HEK293 (cell line): Measurements from ENCODE around the gene ZNF878.

Experiments
- AEBP2 ChIP-seq: fragments of 450-650 bp; formaldehyde crosslinking; IDR thresholded peaks from 2 replicates; pipeline ENCODE4 v1.5.1; 2016; ENCODE audit warnings: missing biosample characterization, missing genetic modification characterization, borderline replicate concordance
- BCL11A ChIP-seq: fragments of 450-650 bp; formaldehyde crosslinking; IDR thresholded peaks from 2 replicates; pipeline ENCODE4 v1.5.1; 2016; ENCODE audit warnings: low read depth, missing biosample characterization, missing genetic modification characterization
- HOXA7 ChIP-seq: sonication (generic); formaldehyde crosslinking; IDR thresholded peaks from 2 replicates; pipeline ENCODE4 v1.8.1; 2022; ENCODE audit warnings: missing genetic modification reagents, borderline replicate concordance
- KLF17 ChIP-seq: fragments of 450-650 bp; formaldehyde crosslinking; IDR thresholded peaks from 2 replicates; pipeline ENCODE4 v1.5.1; 2016; ENCODE audit warnings: missing biosample characterization, missing genetic modification characterization
- KLF9 ChIP-seq: fragments of 450-650 bp; formaldehyde crosslinking; IDR thresholded peaks from 2 replicates; pipeline ENCODE4 v1.5.1; 2016; ENCODE audit warnings: missing biosample characterization, missing genetic modification characterization, low read depth
- PRDM2 ChIP-seq: fragments of 450-650 bp; formaldehyde crosslinking; IDR thresholded peaks from 2 replicates; pipeline ENCODE4 v1.5.1; 2016; ENCODE audit warnings: missing biosample characterization, missing genetic modification characterization, borderline replicate concordance
- RBAK ChIP-seq: fragments of 450-650 bp; formaldehyde crosslinking; IDR thresholded peaks from 2 replicates; pipeline ENCODE4 v1.5.1; 2016; ENCODE audit warnings: missing biosample characterization, missing genetic modification characterization
- ZBTB11 ChIP-seq: fragments of 450-650 bp; formaldehyde crosslinking; conservative IDR thresholded peaks from 2 replicates; pipeline ENCODE4 v1.5.1; 2016; ENCODE audit warnings: low read depth, missing biosample characterization, missing genetic modification characterization
- ZBTB20 ChIP-seq: fragments of 450-650 bp; formaldehyde crosslinking; IDR thresholded peaks from 2 replicates; pipeline ENCODE4 v1.5.1; 2016; ENCODE audit warnings: missing biosample characterization, missing genetic modification characterization
- ZEB2 ChIP-seq: fragments of 450-650 bp; formaldehyde crosslinking; IDR thresholded peaks from 2 replicates; pipeline ENCODE4 v1.5.1; 2016; ENCODE audit warnings: missing biosample characterization, missing genetic modification characterization
- ZFP41 ChIP-seq: fragments of 450-650 bp; formaldehyde crosslinking; IDR thresholded peaks from 2 replicates; pipeline ENCODE4 v1.5.1; 2016; ENCODE audit warnings: missing biosample characterization, missing genetic modification characterization, borderline replicate concordance
- ZNF112 ChIP-seq: fragments of 450-650 bp; formaldehyde crosslinking; IDR thresholded peaks from 2 replicates; pipeline ENCODE4 v1.5.0; 2017; ENCODE audit warnings: missing biosample characterization, missing genetic modification characterization
- ZNF239 ChIP-seq: fragments of 450-650 bp; formaldehyde crosslinking; IDR thresholded peaks from 2 replicates; pipeline ENCODE4 v1.5.1; 2016; ENCODE audit warnings: missing biosample characterization, missing genetic modification characterization
- ZNF292 ChIP-seq: fragments of 450-650 bp; formaldehyde crosslinking; IDR thresholded peaks from 2 replicates; pipeline ENCODE4 v1.5.1; 2016; ENCODE audit warnings: low read depth, missing biosample characterization, missing genetic modification characterization, borderline replicate concordance
- ZNF354C ChIP-seq: fragments of 450-650 bp; formaldehyde crosslinking; IDR thresholded peaks from 2 replicates; pipeline ENCODE4 v1.5.1; 2016; ENCODE audit warnings: missing biosample characterization, missing genetic modification characterization, low read depth, borderline replicate concordance
- ZNF391 ChIP-seq: fragments of 450-650 bp; formaldehyde crosslinking; IDR thresholded peaks from 2 replicates; pipeline ENCODE4 v1.5.1; 2016; ENCODE audit warnings: low read depth, missing biosample characterization, missing genetic modification characterization, borderline replicate concordance
- ZNF449 ChIP-seq: fragments of 450-650 bp; formaldehyde crosslinking; IDR thresholded peaks from 2 replicates; pipeline ENCODE4 v1.5.1; 2017; ENCODE audit warnings: missing biosample characterization, mild to moderate bottlenecking, missing genetic modification characterization, moderate library complexity
- ZNF529 ChIP-seq: fragments of 450-650 bp; formaldehyde crosslinking; IDR thresholded peaks from 2 replicates; pipeline ENCODE4 v1.5.1; 2017; ENCODE audit warnings: missing genetic modification characterization, missing biosample characterization; ENCODE audit not compliant: insufficient replicate concordance
- ZNF571 ChIP-seq: fragments of 450-650 bp; formaldehyde crosslinking; IDR thresholded peaks from 2 replicates; pipeline ENCODE4 v1.5.0; 2017; ENCODE audit warnings: missing biosample characterization, missing genetic modification characterization
- ZNF600 ChIP-seq: fragments of 450-650 bp; formaldehyde crosslinking; IDR thresholded peaks from 2 replicates; pipeline ENCODE4 v1.5.1; 2016; ENCODE audit warnings: missing biosample characterization, missing genetic modification characterization
- ZNF654 ChIP-seq: fragments of 450-650 bp; formaldehyde crosslinking; IDR thresholded peaks from 2 replicates; pipeline ENCODE4 v1.5.1; 2016; ENCODE audit warnings: low read depth, missing biosample characterization, missing genetic modification characterization
- ZNF660 ChIP-seq: fragments of 450-650 bp; IDR thresholded peaks from 2 replicates; pipeline ENCODE4 v1.5.1; 2018; ENCODE audit warnings: missing biosample characterization, mild to moderate bottlenecking, missing genetic modification characterization
- ZNF677 ChIP-seq: fragments of 450-650 bp; IDR thresholded peaks from 2 replicates; pipeline ENCODE4 v1.5.0; 2018; ENCODE audit warnings: missing biosample characterization, mild to moderate bottlenecking, missing genetic modification characterization, moderate library complexity
- ZNF701 ChIP-seq: fragments of 450-650 bp; formaldehyde crosslinking; IDR thresholded peaks from 2 replicates; pipeline ENCODE4 v1.5.1; 2016; ENCODE audit warnings: missing biosample characterization, missing genetic modification characterization
- ZNF830 ChIP-seq: fragments of 450-650 bp; IDR thresholded peaks from 2 replicates; pipeline ENCODE4 v1.5.0; 2018; ENCODE audit warnings: missing biosample characterization, missing genetic modification characterization, low read depth, mild to moderate bottlenecking, moderate library complexity

ZNF878 gene

GRCh38 chr19:12035220-12036172, 17.3 kb downstream of the ZNF878 start, which contains the start of gene ZNF433 (continued):
- TF ChIP-seq ZNF449 (tag by site-specific recombination) (no peak), ZFP41 (no peak), ZBTB20 (tag by site-specific recombination) (peak; percentile 66; the same call in 1 of the 2 replicates), AEBP2 (tag by site-specific recombination) (no peak), ZNF677 (no peak), ZNF292 (no peak), ZNF654 (tag by site-specific recombination) (no peak), ZNF600 (tag by site-specific recombination) (no peak), ZNF354C (tag by site-specific recombination) (no peak), ZBTB11 (tag by site-specific recombination) (peak; percentile 95), ZNF391 (tag by site-specific recombination) (no peak), PRDM2 (tag by site-specific recombination) (no peak), ZNF830 (no peak), ZNF239 (no peak), KLF17 (tag by site-specific recombination) (no peak), RBAK (tag by site-specific recombination) (no peak), ZNF660 (tag by site-specific recombination) (0 out of 2 replicates have a peak, but pooled peaks have one; percentile 13), BCL11A (tag by site-specific recombination) (no peak), ZNF571 (tag by site-specific recombination) (no peak), ZNF701 (tag by site-specific recombination) (no peak), HOXA7 (no peak), ZEB2 (tag by site-specific recombination) (peak; percentile 64; the same call in 1 of the 2 replicates), ZNF112 (tag by site-specific recombination) (no peak), ZNF529 (tag by site-specific recombination) (no peak), KLF9 (tag by site-specific recombination) (no peak; the same call in 1 of the 2 replicates)
